Measurements from ENCODE around the gene ZSCAN32. TPM values are rescaled to one million over a fixed set of nuclear protein-coding genes. Genes with fewer than 3 reads are reported as not detected.

ZSCAN32 gene
- total RNA-seq, 3 donors from 2014 or later (not counting 1 experiment from before 2014, with no cell fraction given): 7.5 to 14.2 (median 14.1) TPM

- Mint-ChIP-seq H3K9me3 (peaks cover 8 to 29% of the 10 kb centered on the region in 2 donors), H3K27me3 (ENCODE audit: low read depth in 2 of 2) (no peaks in the 10 kb centered on the region), H3K36me3 (peaks cover 39% of the 10 kb centered on the region), H3K27ac (no peak overlapping the region), H3K4me1 (no peaks in the 10 kb centered on the region), H3K4me3 (no peak overlapping the region)
- WGBS (ENCODE audit: insufficient coverage): 98% methylated on average over 5 of the region's 5 CpGs
- no peak for TF ChIP-seq CTCF (IDR thresholded peaks at IDR 0.05)
- Histone ChIP-seq H3K36me3 (ENCODE audit: control insufficient read depth, insufficient read depth, low read length) (no peaks in the 10 kb centered on the region), H3K4me1 (ENCODE audit: control insufficient read depth, insufficient read depth, low read length) (no peaks in the 10 kb centered on the region), H3K27me3 (ENCODE audit: control insufficient read depth, insufficient read depth, low read length) (no peaks in the 10 kb centered on the region), H3K9me3 (ENCODE audit: control insufficient read depth, insufficient read depth, low read length) (peaks cover 51% of the 10 kb centered on the region), H3K4me3 (ENCODE audit: low read length) (no peak overlapping the region), H3K27ac (ENCODE audit: low read length) (no peak overlapping the region)
- intact Hi-C loops (cut with micrococcal nuclease): no loop called here
- no peak for ATAC-seq
- DNase-seq: no peak
These were observed 25.1 kb downstream of the ZSCAN32 start for GRCh38 chr16:3375680-3376079.

GRCh38 chr16:3369073-3369472 lies 31.7 kb downstream of the ZSCAN32 start:
- no peak for TF ChIP-seq CTCF (IDR thresholded peaks at IDR 0.05)
- no peak for DNase-seq
- Mint-ChIP-seq H3K9me3 (peaks cover 0 to 1% of the 10 kb centered on the region in 2 donors), H3K4me1 (peaks cover 0 to 10% of the 10 kb centered on the region in 2 donors), H3K4me3 (no peak overlapping the region), H3K36me3 (peaks cover 6% of the 10 kb centered on the region), H3K27ac (no peak overlapping the region), H3K27me3 (ENCODE audit: low read depth in 2 of 2) (no peaks in the 10 kb centered on the region)
- Histone ChIP-seq H3K27me3 (ENCODE audit: control insufficient read depth, insufficient read depth, low read length) (no peaks in the 10 kb centered on the region), H3K27ac (ENCODE audit: low read length) (no peak overlapping the region), H3K4me1 (ENCODE audit: control insufficient read depth, insufficient read depth, low read length) (peaks cover 16% of the 10 kb centered on the region), H3K9me3 (ENCODE audit: control insufficient read depth, insufficient read depth, low read length) (peaks cover 26% of the 10 kb centered on the region), H3K36me3 (ENCODE audit: control insufficient read depth, insufficient read depth, low read length) (no peaks in the 10 kb centered on the region), H3K4me3 (ENCODE audit: low read length) (no peak overlapping the region)
- no peak for ATAC-seq
- intact Hi-C loops (cut with micrococcal nuclease): loop anchor here (10.0 kb wide), 1 partner anchor 64 kb away; the partner anchor contains the start of genes TIGD7 and ZNF75A
- 97% methylated on average over 11 of the region's 11 CpGs for WGBS (ENCODE audit: insufficient coverage)

- Mint-ChIP-seq H3K27me3 (ENCODE audit: low read depth in 2 of 2) (peaks cover 16 to 23% of the 10 kb centered on the region in 2 donors), H3K4me1 (peaks cover 0 to 10% of the 10 kb centered on the region in 2 donors), H3K9me3 (peaks cover 0 to 5% of the 10 kb centered on the region in 2 donors), H3K4me3 (peak overlapping the region; percentile 83), H3K36me3 (peaks cover 16% of the 10 kb centered on the region), H3K27ac (peak overlapping the region; percentile 72 to 87)
- no peaks in the 10 kb centered on the region for H3K36me3 ChIP-seq (ENCODE audit: control insufficient read depth, insufficient read depth, low read length)
- peaks cover 34% of the 10 kb centered on the region for H3K9me3 ChIP-seq (ENCODE audit: control insufficient read depth, insufficient read depth, low read length)
- peaks cover 12% of the 10 kb centered on the region for H3K27me3 ChIP-seq (ENCODE audit: control insufficient read depth, insufficient read depth, low read length)
- DNase-seq (peak; percentile 68 to 94), ATAC-seq (peak; percentile 89 to 94 (median 93))
- peak overlapping the region; percentile 91 for H3K27ac ChIP-seq (ENCODE audit: low read length)
- peaks cover 16% of the 10 kb centered on the region for H3K4me1 ChIP-seq (ENCODE audit: control insufficient read depth, insufficient read depth, low read length)
- peak overlapping the region; percentile 49 for H3K4me3 ChIP-seq (ENCODE audit: low read length)
- no peak for TF ChIP-seq CTCF (IDR thresholded peaks at IDR 0.05)
- intact Hi-C loops (cut with micrococcal nuclease): loop anchor here (10.0 kb wide), 1 partner anchor 60 kb away; the partner anchor contains the start of genes TIGD7 and ZNF75A
- 21% methylated on average over 42 of the region's 42 CpGs for WGBS (ENCODE audit: insufficient coverage)
These were observed 35.9 kb downstream of the ZSCAN32 start for GRCh38 chr16:3364774-3365427.
